Sigmoid colon (tissue), 3 donors: ENCODE measurements around the gene CCNY.

Experiments
- CTCF ChIP-seq, 4 experiments: fragments of 450-650 bp in 3 of 4; fragments of 200-600 bp in 1 of 4; IDR thresholded peaks; one replicate each; pipeline ENCODE4 v1.5.1; 2016 to 2019; ENCODE audit warnings: antibody characterized with exemption in 4 of 4, mild to moderate bottlenecking in 3 of 4, moderate library complexity in 2 of 4
- POLR2A ChIP-seq, 2 donors: fragments of 450-650 bp; IDR thresholded peaks; one replicate each; pipeline ENCODE4 v1.6.1; 2016; ENCODE audit warnings: antibody characterized with exemption in 2 of 2, mild to moderate bottlenecking in 2 of 2, moderate library complexity in 2 of 2

DNA sequence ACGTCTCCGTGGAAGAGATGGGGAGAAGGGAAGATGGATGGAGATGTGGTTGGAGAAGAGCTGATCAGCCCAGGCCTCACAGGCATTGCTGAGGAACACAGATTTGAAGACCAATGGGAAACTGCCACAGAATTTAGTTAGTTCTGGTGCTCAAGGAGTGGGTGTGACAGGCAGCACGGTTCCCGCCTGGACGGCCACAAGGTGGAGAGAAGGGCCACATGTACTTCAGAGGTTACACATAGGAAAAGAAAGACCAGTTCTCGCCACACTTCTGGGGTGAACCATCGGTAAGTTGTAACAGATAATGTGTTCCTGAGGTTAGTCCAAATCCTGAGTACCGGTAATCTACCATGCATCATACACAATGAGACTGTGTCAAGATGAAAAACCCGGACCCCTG is 239.3 kb downstream of the CCNY start:
- TF ChIP-seq CTCF (IDR thresholded peaks at IDR 0.05) (no peak), POLR2A (IDR thresholded peaks at IDR 0.05) (no peak)
